ENCODE measurements around the gene TMEM97.

Gene TMEM97

GRCh38 chr17:28339431-28339830 lies 20.4 kb downstream of the TMEM97 start:
- H3K27ac ChIP-seq, result no peak overlapping the region
- TF ChIP-seq ZFX (IDR thresholded peaks at IDR 0.05) (no peak), CTCF (conservative IDR thresholded peaks at IDR 0.05) (no peak)

GRCh38 chr17:28340374-28340773 lies 21.4 kb downstream of the TMEM97 start:
- H3K27ac ChIP-seq, result no peak overlapping the region
- TF ChIP-seq ZFX (IDR thresholded peaks at IDR 0.05), result no peak
- TF ChIP-seq CTCF (conservative IDR thresholded peaks at IDR 0.05), result no peak

- no peak for TF ChIP-seq ZFX (IDR thresholded peaks at IDR 0.05)
- no peak for TF ChIP-seq CTCF (conservative IDR thresholded peaks at IDR 0.05)
Measured at GRCh38 chr17:28341516-28341915, 22.5 kb downstream of the TMEM97 start.

GRCh38 chr17:28342313-28342712 lies 23.3 kb downstream of the TMEM97 start:
- no peak for TF ChIP-seq CTCF (conservative IDR thresholded peaks at IDR 0.05)
- TF ChIP-seq ZFX (IDR thresholded peaks at IDR 0.05), result no peak
- H3K27ac ChIP-seq, result no peak overlapping the region

More at GRCh38 chr17:28341516-28341915, 22.5 kb downstream of the TMEM97 start:
- no peak overlapping the region for H3K27ac ChIP-seq

GRCh38 chr17:28343491-28343932 lies 24.5 kb downstream of the TMEM97 start:
- no peak for TF ChIP-seq CTCF (conservative IDR thresholded peaks at IDR 0.05)
- H3K27ac ChIP-seq, result no peak overlapping the region

- no peak overlapping the region for H3K27ac ChIP-seq
- no peak for TF ChIP-seq ZFX (IDR thresholded peaks at IDR 0.05)
- TF ChIP-seq CTCF (conservative IDR thresholded peaks at IDR 0.05), result no peak
Measured at GRCh38 chr17:28344011-28344410, 25.0 kb downstream of the TMEM97 start.

GRCh38 chr17:28344435-28344901 lies 25.5 kb downstream of the TMEM97 start:
- TF ChIP-seq ZFX (IDR thresholded peaks at IDR 0.05) (no peak), CTCF (conservative IDR thresholded peaks at IDR 0.05) (no peak)
- no peak overlapping the region for H3K27ac ChIP-seq
